ENCODE results near the gene TUNAR. TPM values are rescaled to one million over a fixed set of nuclear protein-coding genes. Genes with fewer than 3 reads are reported as not detected.

TUNAR gene
- total and polyA plus RNA-seq, 2 experiments from 2014 or later, result 0.18 to 1.3 TPM

DNA sequence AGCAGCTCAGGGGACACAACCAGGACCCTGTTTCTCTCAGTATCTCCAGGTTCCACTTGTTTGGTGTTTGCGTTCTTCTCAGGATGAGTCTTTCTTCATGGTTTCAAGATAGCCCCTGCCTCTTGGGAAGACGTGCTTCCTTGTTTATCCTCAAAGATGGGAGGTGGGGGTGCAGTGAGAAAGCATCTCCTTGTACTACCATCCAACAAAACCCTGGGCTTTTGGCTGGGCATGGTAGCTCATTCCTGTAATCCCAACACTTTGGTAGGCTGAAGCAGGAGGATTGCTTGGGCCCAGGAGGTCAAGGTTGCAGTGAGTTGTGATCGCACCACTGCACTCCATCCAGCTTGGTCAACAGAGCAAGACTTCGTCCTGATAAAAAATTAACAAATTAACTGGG is 21.0 kb upstream of the TUNAR start:
- H3K36me3 ChIP-seq, result no peaks in the 10 kb centered on the region
- DNase-seq (ENCODE audit: low read depth in 1 of 2, low spot score in 1 of 2), result no peak
- H3K4me1 ChIP-seq (ENCODE audit: low read depth), result no peaks in the 10 kb centered on the region
- no peak overlapping the region for H3K4me3 ChIP-seq
- H3K9me3 ChIP-seq (ENCODE audit: low read depth), result no peaks in the 10 kb centered on the region
- peaks cover 7% of the 10 kb centered on the region for H3K27me3 ChIP-seq
- no peak overlapping the region for H3K27ac ChIP-seq
- TF ChIP-seq, protein P1, sequence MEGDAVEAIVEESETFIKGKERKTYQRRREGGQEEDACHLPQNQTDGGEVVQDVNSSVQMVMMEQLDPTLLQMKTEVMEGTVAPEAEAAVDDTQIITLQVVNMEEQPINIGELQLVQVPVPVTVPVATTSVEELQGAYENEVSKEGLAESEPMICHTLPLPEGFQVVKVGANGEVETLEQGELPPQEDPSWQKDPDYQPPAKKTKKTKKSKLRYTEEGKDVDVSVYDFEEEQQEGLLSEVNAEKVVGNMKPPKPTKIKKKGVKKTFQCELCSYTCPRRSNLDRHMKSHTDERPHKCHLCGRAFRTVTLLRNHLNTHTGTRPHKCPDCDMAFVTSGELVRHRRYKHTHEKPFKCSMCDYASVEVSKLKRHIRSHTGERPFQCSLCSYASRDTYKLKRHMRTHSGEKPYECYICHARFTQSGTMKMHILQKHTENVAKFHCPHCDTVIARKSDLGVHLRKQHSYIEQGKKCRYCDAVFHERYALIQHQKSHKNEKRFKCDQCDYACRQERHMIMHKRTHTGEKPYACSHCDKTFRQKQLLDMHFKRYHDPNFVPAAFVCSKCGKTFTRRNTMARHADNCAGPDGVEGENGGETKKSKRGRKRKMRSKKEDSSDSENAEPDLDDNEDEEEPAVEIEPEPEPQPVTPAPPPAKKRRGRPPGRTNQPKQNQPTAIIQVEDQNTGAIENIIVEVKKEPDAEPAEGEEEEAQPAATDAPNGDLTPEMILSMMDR (IDR thresholded peaks at IDR 0.05; ENCODE audit: low read depth, low read length), result no peak

DNA sequence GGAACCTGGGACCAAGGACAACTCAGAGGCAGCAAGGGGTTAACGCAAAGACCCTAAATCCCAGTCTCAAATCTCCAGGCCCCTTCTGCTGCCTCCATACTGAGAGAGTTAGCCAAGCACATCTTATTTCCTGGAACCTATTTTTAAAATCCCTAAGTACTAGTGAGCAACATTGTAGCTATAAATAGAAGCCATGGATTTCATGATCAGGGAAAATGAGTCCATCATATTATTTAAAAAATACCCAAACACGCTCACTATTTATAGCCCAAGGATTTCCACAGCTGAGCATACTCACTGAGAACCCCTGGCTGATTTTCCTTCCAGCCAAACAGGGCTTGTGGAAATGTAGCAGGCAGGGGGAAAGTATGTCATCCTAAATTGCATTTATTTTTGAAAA is 19.4 kb upstream of the TUNAR start:
- Histone ChIP-seq H3K27ac (no peak overlapping the region), H3K4me1 (ENCODE audit: low read depth) (no peaks in the 10 kb centered on the region)

DNA sequence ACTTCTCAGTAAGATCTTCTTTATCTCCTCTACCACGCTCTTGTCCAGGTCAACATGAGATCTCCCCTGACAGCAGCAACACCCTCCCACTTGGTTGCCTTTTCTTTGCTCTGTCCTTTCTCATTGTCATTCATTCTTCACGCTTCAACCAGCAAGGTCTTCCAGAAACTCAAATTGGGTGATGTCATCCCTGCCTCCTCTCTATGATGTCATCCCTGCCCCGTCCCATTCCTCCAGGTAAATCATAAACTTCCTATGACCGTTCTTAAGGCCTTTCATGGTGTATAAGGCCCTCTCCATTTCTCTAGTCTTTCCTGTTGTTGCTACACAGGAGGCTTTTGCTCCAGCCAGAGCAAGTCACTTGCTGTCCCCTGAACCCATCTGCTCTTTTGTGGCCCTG is 17.7 kb upstream of the TUNAR start:
- TF ChIP-seq, protein P1 (IDR thresholded peaks at IDR 0.05; ENCODE audit: low read depth, low read length), result no peak
- H3K4me3 ChIP-seq, result no peak overlapping the region
- H3K36me3 ChIP-seq, result no peaks in the 10 kb centered on the region
- no peaks in the 10 kb centered on the region for H3K9me3 ChIP-seq (ENCODE audit: low read depth)
- no peak for DNase-seq (ENCODE audit: low read depth in 1 of 2, low spot score in 1 of 2)
- no peaks in the 10 kb centered on the region for H3K4me1 ChIP-seq (ENCODE audit: low read depth)
- H3K27me3 ChIP-seq, result peaks cover 12% of the 10 kb centered on the region
- no peak overlapping the region for H3K27ac ChIP-seq

More for the DNA sequence above, 19.4 kb upstream of the TUNAR start:
- no peak for DNase-seq (ENCODE audit: low read depth in 1 of 2, low spot score in 1 of 2)
- Histone ChIP-seq H3K36me3 (no peaks in the 10 kb centered on the region), H3K27me3 (peaks cover 7% of the 10 kb centered on the region), H3K4me3 (no peak overlapping the region), H3K9me3 (ENCODE audit: low read depth) (no peaks in the 10 kb centered on the region)
- TF ChIP-seq, protein P1 (IDR thresholded peaks at IDR 0.05; ENCODE audit: low read depth, low read length), result no peak

DNA sequence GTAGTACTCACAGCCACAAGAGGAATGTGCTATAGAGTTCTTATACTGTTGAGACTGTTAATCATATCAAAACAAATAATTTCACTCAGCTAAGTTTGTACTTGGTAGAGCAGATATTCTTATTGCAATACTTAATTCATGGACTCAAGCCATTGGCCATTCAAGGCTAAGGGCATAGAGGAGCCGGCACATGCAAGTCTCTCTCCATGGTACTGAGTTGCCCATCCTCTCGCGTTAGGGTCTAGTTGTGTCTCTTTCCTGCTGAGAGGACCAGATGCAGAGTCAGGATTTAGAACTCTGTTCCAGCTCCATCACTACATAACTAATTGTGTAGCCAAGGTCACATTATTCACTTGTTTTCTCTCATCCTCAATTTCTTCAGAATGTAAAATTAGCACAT is 14.4 kb upstream of the TUNAR start:
- peak in 1 of 2 donors; percentile 74 for DNase-seq (ENCODE audit: low read depth in 1 of 2, low spot score in 1 of 2)
- H3K4me3 ChIP-seq, result no peak overlapping the region
- no peaks in the 10 kb centered on the region for H3K4me1 ChIP-seq (ENCODE audit: low read depth)
- peaks cover 36% of the 10 kb centered on the region for H3K27me3 ChIP-seq
- TF ChIP-seq, protein P1 (IDR thresholded peaks at IDR 0.05; ENCODE audit: low read depth, low read length), result no peak
- no peaks in the 10 kb centered on the region for H3K36me3 ChIP-seq
- no peaks in the 10 kb centered on the region for H3K9me3 ChIP-seq (ENCODE audit: low read depth)
- no peak overlapping the region for H3K27ac ChIP-seq

DNA sequence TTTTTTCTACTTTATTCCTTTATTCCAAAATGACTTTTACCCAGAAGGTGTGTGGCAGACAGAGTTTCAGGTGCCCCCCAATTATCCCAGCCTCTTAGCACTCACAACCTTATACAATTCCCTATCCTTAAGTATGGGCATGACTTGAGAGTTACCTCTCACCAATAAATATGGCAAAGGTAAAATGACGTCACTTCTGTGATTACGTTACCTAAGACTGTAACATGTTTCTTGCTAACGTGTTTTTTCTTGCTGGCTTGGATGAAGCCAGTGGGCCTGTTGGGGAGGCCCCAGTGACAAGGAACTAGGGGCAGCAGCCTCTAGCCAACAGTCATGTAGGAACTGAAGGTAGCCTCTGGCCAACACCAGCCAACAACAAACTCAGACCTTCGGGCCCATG is 13.3 kb upstream of the TUNAR start:
- Histone ChIP-seq H3K4me1 (ENCODE audit: low read depth) (no peaks in the 10 kb centered on the region), H3K4me3 (no peak overlapping the region), H3K36me3 (no peaks in the 10 kb centered on the region), H3K27me3 (peaks cover 43% of the 10 kb centered on the region), H3K9me3 (ENCODE audit: low read depth) (no peaks in the 10 kb centered on the region), H3K27ac (no peak overlapping the region)
- DNase-seq (ENCODE audit: low read depth in 1 of 2, low spot score in 1 of 2), result no peak
- TF ChIP-seq, protein P1 (IDR thresholded peaks at IDR 0.05; ENCODE audit: low read depth, low read length), result no peak

DNA sequence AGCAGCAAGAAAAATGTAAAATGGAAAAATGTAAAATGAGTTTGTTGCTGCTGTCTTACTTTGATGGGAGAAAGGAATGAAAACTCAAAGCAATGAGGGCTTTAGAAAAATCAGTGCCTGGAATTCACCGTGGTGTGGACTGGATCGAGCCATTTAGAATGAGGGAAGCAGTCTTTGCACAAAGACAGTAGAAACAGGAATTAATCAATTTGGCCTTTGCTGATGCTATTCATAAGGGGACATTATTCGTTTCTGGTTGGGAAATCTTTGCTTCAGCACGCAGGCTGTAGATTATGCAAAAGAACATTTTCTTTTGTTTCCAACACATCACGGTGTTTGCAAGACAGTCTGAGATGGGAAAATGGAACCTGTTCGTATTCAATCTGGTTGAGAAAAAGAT is 6.9 kb upstream of the TUNAR start:
- TF ChIP-seq, protein P1 (IDR thresholded peaks at IDR 0.05; ENCODE audit: low read depth, low read length), result no peak

More for the DNA sequence above, 6.9 kb upstream of the TUNAR start:
- Histone ChIP-seq H3K9me3 (ENCODE audit: low read depth) (no peaks in the 10 kb centered on the region), H3K4me3 (no peak overlapping the region), H3K27ac (no peak overlapping the region), H3K27me3 (peaks cover 62% of the 10 kb centered on the region), H3K36me3 (no peaks in the 10 kb centered on the region), H3K4me1 (ENCODE audit: low read depth) (no peaks in the 10 kb centered on the region)
- no peak for DNase-seq (ENCODE audit: low read depth in 1 of 2, low spot score in 1 of 2)
